ENCODE measurements around the gene RBM45. TPM values are rescaled to one million over a fixed set of nuclear protein-coding genes. Genes with fewer than 3 reads are reported as not detected.

Gene RBM45
- polyA plus RNA-seq, 1 donor from 2014 or later: 30.3 TPM

- Histone ChIP-seq H3K9me3 (ENCODE audit: low read length) (no peaks in the 10 kb centered on the region), H2AFZ (ENCODE audit: low read depth, low read length) (no peak overlapping the region), H3K9ac (ENCODE audit: low read length) (no peak overlapping the region), H3K4me2 (ENCODE audit: low read length) (no peak overlapping the region), H3K27ac (ENCODE audit: low read length) (no peak overlapping the region), H3K4me3 (ENCODE audit: low read length) (no peak overlapping the region), H4K20me1 (ENCODE audit: insufficient read depth) (no peaks in the 10 kb centered on the region), H3K79me2 (replicated peaks; ENCODE audit: insufficient read depth, low read length) (no peaks in the 10 kb centered on the region), H3K27me3 (ENCODE audit: insufficient read depth, low read depth, low read length) (no peaks in the 10 kb centered on the region), H3F3A (ENCODE audit: insufficient read depth, low read length, poor library complexity, severe bottlenecking) (no peaks in the 10 kb centered on the region), H3K9me2 (ENCODE audit: insufficient read depth, low read length) (no peaks in the 10 kb centered on the region), H3K36me3 (ENCODE audit: insufficient read depth, low read length) (no peaks in the 10 kb centered on the region)
- no peak for TF ChIP-seq CTCF (IDR thresholded peaks at IDR 0.05; ENCODE audit: poor library complexity, severe bottlenecking)
- TF ChIP-seq EP300 (conservative IDR thresholded peaks at IDR 0.05; ENCODE audit: poor library complexity, severe bottlenecking): no peak
- no peak for TF ChIP-seq RAD21 (conservative IDR thresholded peaks at IDR 0.05)
- TF ChIP-seq TAF1 (IDR thresholded peaks at IDR 0.05; ENCODE audit: low read depth): no peak
- no peak for TF ChIP-seq SMC3 (conservative IDR thresholded peaks at IDR 0.05; ENCODE audit: poor library complexity)
- no peak for TF ChIP-seq POLR2AphosphoS5 (IDR thresholded peaks at IDR 0.05)
- TF ChIP-seq EZH2 (IDR thresholded peaks at IDR 0.05; ENCODE audit: borderline replicate concordance, insufficient read depth, low read length, poor library complexity, severe bottlenecking): no peak
- no peak for TF ChIP-seq MXI1 (conservative IDR thresholded peaks at IDR 0.05; ENCODE audit: poor library complexity, severe bottlenecking)
These were observed 51.7 kb downstream of the RBM45 start for GRCh38 chr2:178163911-178164310.

- Histone ChIP-seq H3K9me3 (ENCODE audit: low read length) (no peaks in the 10 kb centered on the region), H3K4me2 (ENCODE audit: low read length) (no peak overlapping the region), H3K9ac (ENCODE audit: low read length) (no peak overlapping the region), H3K27ac (ENCODE audit: low read length) (no peak overlapping the region), H3K27me3 (ENCODE audit: insufficient read depth, low read depth, low read length) (no peaks in the 10 kb centered on the region), H3K79me2 (replicated peaks; ENCODE audit: insufficient read depth, low read length) (no peaks in the 10 kb centered on the region), H2AFZ (ENCODE audit: low read depth, low read length) (no peak overlapping the region), H4K20me1 (ENCODE audit: insufficient read depth) (no peaks in the 10 kb centered on the region), H3K36me3 (ENCODE audit: insufficient read depth, low read length) (no peaks in the 10 kb centered on the region), H3K4me3 (ENCODE audit: low read length) (no peak overlapping the region), H3K9me2 (ENCODE audit: insufficient read depth, low read length) (no peaks in the 10 kb centered on the region), H3F3A (ENCODE audit: insufficient read depth, low read length, poor library complexity, severe bottlenecking) (no peaks in the 10 kb centered on the region)
- TF ChIP-seq RAD21 (conservative IDR thresholded peaks at IDR 0.05) (no peak), CTCF (IDR thresholded peaks at IDR 0.05; ENCODE audit: poor library complexity, severe bottlenecking) (no peak), MXI1 (conservative IDR thresholded peaks at IDR 0.05; ENCODE audit: poor library complexity, severe bottlenecking) (no peak), SMC3 (conservative IDR thresholded peaks at IDR 0.05; ENCODE audit: poor library complexity) (no peak), POLR2AphosphoS5 (IDR thresholded peaks at IDR 0.05) (no peak), TAF1 (IDR thresholded peaks at IDR 0.05; ENCODE audit: low read depth) (no peak), EZH2 (IDR thresholded peaks at IDR 0.05; ENCODE audit: borderline replicate concordance, insufficient read depth, low read length, poor library complexity, severe bottlenecking) (no peak), EP300 (conservative IDR thresholded peaks at IDR 0.05; ENCODE audit: poor library complexity, severe bottlenecking) (no peak), REST (IDR thresholded peaks at IDR 0.05; ENCODE audit: borderline replicate concordance) (no peak)
These were observed 61.4 kb downstream of the RBM45 start for GRCh38 chr2:178173657-178174056.
